H1 (cell line): Measurements from ENCODE around the gene ERMARD. TPM values are rescaled to one million over a fixed set of nuclear protein-coding genes. Genes with fewer than 3 reads are reported as not detected.

Experiments used
- BCL11A ChIP-seq, 2 experiments: IDR thresholded peaks; one replicate each; pipeline ENCODE4 v1.6.1; 2011; ENCODE audit warnings: low read depth in 2 of 2, low read length in 2 of 2, mild to moderate bottlenecking in 2 of 2
- CREB1 ChIP-seq: IDR thresholded peaks from 2 replicates; pipeline ENCODE4 v1.6.1; 2012; ENCODE audit warnings: inconsistent platforms
- POLR2AphosphoS5 ChIP-seq: IDR thresholded peaks from 2 replicates; pipeline ENCODE4 v1.6.1; 2011; ENCODE audit warnings: low read depth, low read length
- ZNF274 ChIP-seq: IDR thresholded peaks from 2 replicates; pipeline ENCODE4 v1.7.0; 2012; ENCODE audit warnings: low read length, borderline replicate concordance; ENCODE audit errors: extremely low read depth
- polyA plus RNA-seq, 7 experiments: library from polyadenylated mRNA; depleted of rRNA in 3 of 7; stranded (reverse) in 5 of 7; unstranded in 2 of 7; fragments of >200 nt in 5 of 7; fragments of 200-250 nt in 2 of 7; gene quantifications; 1 replicate in 5 of 7; 2 replicates in 1 of 7; 4 replicates in 1 of 7; pipeline versions ENCODE4 v1.2.1 to v1.2.3, GENCODE V29; 2011 to 2013; ENCODE audit warnings: missing spikeins in 2 of 7, mixed read lengths in 2 of 7
- total RNA-seq: library from RNA; stranded (reverse); fragmentation: NEBNext Ultra II Directional; extraction: Animal tissue kit (Norgen Biotek cat#: 25700); gene quantifications from 2 replicates; pipeline ENCODE4 v1.2.1, GENCODE V29; 2021

ERMARD gene
- total and polyA plus RNA-seq, 2 of the 8 experiments (the other 6 are each of a cell fraction or from before 2014, with no cell fraction given) = 12.2 to 25.6 TPM

- no peak for TF ChIP-seq CREB1
- no peak for TF ChIP-seq BCL11A (IDR thresholded peaks at IDR 0.05; ENCODE audit: low read depth in 2 of 2, low read length in 2 of 2)
- TF ChIP-seq POLR2AphosphoS5 = no peak
- no peak for TF ChIP-seq ZNF274
Observed at GRCh38 chr6:169780571-169781091, 29.2 kb downstream of the ERMARD start (continued).
